PC-9 (cell line): ENCODE measurements around the gene STH.

Experiments
- EZH2 ChIP-seq: fragments of 200-600 bp; sonication (generic); IDR thresholded peaks from 2 replicates; pipeline ENCODE4 v1.8.0; 2017; ENCODE audit warnings: antibody characterized with exemption, low read depth
- TF ChIP-seq, protein P1 (sequence below): fragments of 200-600 bp; sonication (generic); conservative IDR thresholded peaks from 2 replicates; pipeline ENCODE4 v1.6.1; 2017; ENCODE audit warnings: mixed run types, antibody characterized with exemption, mild to moderate bottlenecking, moderate library complexity

DNA sequence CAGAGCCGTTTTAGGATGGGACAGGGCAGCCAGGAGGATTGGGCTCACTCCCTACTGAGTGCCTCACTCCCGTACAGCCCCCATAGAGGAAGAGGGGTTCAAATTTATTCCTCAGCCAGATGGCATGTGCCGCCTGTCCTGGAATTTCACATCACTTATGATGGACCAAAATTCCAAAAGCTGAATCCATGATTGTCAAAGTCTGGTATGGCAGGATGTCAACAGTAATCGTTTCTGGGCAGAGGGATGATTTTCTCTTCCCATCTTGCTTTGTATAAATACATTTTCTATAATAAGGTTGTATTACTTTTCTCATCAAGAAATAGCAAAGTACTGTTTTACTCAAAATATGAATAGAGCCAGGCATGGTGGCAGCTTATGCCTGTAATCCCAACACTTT lies 38.7 kb upstream of the STH start:
- TF ChIP-seq, protein P1, sequence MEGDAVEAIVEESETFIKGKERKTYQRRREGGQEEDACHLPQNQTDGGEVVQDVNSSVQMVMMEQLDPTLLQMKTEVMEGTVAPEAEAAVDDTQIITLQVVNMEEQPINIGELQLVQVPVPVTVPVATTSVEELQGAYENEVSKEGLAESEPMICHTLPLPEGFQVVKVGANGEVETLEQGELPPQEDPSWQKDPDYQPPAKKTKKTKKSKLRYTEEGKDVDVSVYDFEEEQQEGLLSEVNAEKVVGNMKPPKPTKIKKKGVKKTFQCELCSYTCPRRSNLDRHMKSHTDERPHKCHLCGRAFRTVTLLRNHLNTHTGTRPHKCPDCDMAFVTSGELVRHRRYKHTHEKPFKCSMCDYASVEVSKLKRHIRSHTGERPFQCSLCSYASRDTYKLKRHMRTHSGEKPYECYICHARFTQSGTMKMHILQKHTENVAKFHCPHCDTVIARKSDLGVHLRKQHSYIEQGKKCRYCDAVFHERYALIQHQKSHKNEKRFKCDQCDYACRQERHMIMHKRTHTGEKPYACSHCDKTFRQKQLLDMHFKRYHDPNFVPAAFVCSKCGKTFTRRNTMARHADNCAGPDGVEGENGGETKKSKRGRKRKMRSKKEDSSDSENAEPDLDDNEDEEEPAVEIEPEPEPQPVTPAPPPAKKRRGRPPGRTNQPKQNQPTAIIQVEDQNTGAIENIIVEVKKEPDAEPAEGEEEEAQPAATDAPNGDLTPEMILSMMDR = no peak
- TF ChIP-seq EZH2 = no peak
